22Rv1 (cell line): Measurements from ENCODE around the gene TMEM82.

Experiments used
- H3K27ac ChIP-seq: fragments of 450-650 bp; 2 replicates; pipeline ENCODE4 v1.5.1; 2017
- ZFX ChIP-seq: fragments of 450-650 bp; IDR thresholded peaks from 2 replicates; pipeline ENCODE4 v1.6.1; 2017; ENCODE audit warnings: antibody characterized with exemption, borderline replicate concordance
- TF ChIP-seq, protein P1 (sequence below): fragments of 450-650 bp; IDR thresholded peaks from 2 replicates; pipeline ENCODE4 v1.5.1; 2017; ENCODE audit warnings: mild to moderate bottlenecking

Gene TMEM82

GRCh38 chr1:15719381-15720120 lies 22.7 kb upstream of the TMEM82 start:
- H3K27ac ChIP-seq: no peak overlapping the region
- TF ChIP-seq ZFX: no peak
- TF ChIP-seq, protein P1, sequence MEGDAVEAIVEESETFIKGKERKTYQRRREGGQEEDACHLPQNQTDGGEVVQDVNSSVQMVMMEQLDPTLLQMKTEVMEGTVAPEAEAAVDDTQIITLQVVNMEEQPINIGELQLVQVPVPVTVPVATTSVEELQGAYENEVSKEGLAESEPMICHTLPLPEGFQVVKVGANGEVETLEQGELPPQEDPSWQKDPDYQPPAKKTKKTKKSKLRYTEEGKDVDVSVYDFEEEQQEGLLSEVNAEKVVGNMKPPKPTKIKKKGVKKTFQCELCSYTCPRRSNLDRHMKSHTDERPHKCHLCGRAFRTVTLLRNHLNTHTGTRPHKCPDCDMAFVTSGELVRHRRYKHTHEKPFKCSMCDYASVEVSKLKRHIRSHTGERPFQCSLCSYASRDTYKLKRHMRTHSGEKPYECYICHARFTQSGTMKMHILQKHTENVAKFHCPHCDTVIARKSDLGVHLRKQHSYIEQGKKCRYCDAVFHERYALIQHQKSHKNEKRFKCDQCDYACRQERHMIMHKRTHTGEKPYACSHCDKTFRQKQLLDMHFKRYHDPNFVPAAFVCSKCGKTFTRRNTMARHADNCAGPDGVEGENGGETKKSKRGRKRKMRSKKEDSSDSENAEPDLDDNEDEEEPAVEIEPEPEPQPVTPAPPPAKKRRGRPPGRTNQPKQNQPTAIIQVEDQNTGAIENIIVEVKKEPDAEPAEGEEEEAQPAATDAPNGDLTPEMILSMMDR: no peak

GRCh38 chr1:15720861-15721260 lies 21.4 kb upstream of the TMEM82 start:
- H3K27ac ChIP-seq: no peak overlapping the region
- no peak for TF ChIP-seq ZFX

GRCh38 chr1:15722411-15722810 lies 19.9 kb upstream of the TMEM82 start:
- H3K27ac ChIP-seq: no peak overlapping the region
- TF ChIP-seq ZFX: no peak
- TF ChIP-seq, protein P1: no peak

- TF ChIP-seq, protein P1: no peak
- TF ChIP-seq ZFX: no peak
- H3K27ac ChIP-seq: no peak overlapping the region
Measured at GRCh38 chr1:15722836-15723532, 19.3 kb upstream of the TMEM82 start.

DNA sequence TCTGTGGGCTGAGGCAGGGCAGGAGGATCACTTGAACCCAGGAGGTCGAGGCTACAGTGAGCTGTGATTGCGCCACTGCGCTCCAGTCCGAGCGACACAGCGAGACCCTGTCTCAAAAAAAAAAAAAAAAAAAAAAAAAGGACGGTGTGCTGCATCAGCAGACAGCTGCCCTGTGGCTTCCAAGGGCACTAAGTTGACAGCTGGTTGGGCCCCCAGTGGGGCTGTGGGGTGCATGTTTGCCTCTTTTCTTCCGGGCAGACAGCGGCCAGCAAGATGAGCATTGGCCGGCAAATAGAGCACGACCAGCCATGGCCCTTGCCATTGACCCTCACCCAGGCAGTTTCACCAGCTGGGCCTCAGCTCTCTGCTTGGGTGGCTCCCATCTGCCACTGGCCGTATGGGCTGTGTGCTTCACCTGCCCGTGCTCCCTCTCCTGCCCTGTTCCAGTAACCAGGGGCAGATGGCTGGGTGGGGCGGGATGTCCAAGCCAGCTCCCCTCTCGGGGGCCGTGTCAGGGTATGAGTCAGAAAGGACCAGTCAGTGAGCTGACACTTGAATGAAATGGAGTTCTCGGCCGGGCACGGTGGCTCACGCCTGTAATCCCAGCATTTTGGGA lies 18.6 kb upstream of the TMEM82 start:
- TF ChIP-seq, protein P1: no peak
- TF ChIP-seq ZFX: no peak
- no peak overlapping the region for H3K27ac ChIP-seq

GRCh38 chr1:15724949-15725880 lies 17.1 kb upstream of the TMEM82 start:
- no peak overlapping the region for H3K27ac ChIP-seq
- TF ChIP-seq ZFX: no peak
- TF ChIP-seq, protein P1: no peak

DNA sequence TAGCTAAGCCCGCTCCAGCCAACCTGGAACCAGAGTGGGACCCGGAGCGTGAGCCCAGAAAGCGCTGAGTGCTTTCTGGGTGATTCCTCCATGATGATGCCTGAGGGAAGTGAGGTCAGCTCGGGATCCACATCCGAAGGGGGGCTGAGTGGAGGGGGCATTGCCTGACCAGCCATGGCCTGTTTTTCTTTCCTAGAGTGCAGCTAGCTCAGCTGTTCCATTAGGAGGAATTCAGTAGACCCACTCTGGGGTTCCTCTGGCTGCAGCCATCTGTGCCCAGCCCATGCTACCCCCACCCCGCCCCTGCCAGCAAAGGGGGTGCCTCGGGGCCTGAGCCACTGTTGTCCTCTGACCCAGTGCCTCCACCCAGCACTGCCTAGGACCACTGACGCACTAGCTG lies 15.8 kb upstream of the TMEM82 start:
- TF ChIP-seq ZFX: no peak
- TF ChIP-seq, protein P1: no peak
- H3K27ac ChIP-seq: no peak overlapping the region
